ENCODE results near the gene NCDN. TPM values are rescaled to one million over a fixed set of nuclear protein-coding genes. Genes with fewer than 3 reads are reported as not detected.
"Not testable (repeated sequence)": the region's sequence is repeated elsewhere in the genome, so short reads cannot be mapped to it uniquely, and the experiment has no call there.

NCDN gene
- total RNA-seq, 6 experiments from 2014 or later: 43.4 to 63.2 (median 49.0) TPM

DNA sequence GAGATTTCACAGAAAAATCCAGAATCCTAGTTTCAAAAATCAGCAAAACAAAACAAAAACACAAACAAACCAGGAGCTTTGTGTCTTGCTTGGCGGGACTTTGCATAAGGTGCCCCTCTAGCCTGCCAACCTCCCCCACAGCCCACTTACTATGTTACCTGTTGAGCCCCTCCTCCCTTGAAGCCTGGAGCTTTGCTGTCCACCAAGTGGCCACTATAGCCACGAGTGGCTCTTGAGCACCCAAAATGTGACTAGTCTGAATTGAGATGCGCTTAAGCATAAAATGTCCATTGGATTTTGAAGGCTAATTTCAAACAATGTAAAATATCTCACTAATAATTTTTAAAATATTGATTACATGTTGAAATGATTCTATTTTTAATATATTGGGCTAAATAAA lies 27.7 kb downstream of the NCDN start:
- Mint-ChIP-seq H3K27me3 (ENCODE audit: insufficient read depth) (peaks cover 7% of the 10 kb centered on the region; the same call in 1 of the 2 replicates), H3K36me3 (ENCODE audit: low read depth) (no peaks in the 10 kb centered on the region), H3K27ac (no peak overlapping the region), H3K4me1 (ENCODE audit: low read depth) (no peaks in the 10 kb centered on the region), H3K9me3 (no peaks in the 10 kb centered on the region), H3K4me3 (no peak overlapping the region)
- no peak for TF ChIP-seq CTCF (IDR thresholded peaks at IDR 0.05)
- no peak for DNase-seq

GRCh38 chr1:35585805-35586204 lies 28.2 kb downstream of the NCDN start:
- not testable (repeated sequence) for H3K4me1 Mint-ChIP-seq (ENCODE audit: low read depth); H3K27me3 Mint-ChIP-seq (ENCODE audit: insufficient read depth); DNase-seq; H3K9me3 Mint-ChIP-seq; H3K36me3 Mint-ChIP-seq (ENCODE audit: low read depth); H3K27ac Mint-ChIP-seq; H3K4me3 Mint-ChIP-seq

DNA sequence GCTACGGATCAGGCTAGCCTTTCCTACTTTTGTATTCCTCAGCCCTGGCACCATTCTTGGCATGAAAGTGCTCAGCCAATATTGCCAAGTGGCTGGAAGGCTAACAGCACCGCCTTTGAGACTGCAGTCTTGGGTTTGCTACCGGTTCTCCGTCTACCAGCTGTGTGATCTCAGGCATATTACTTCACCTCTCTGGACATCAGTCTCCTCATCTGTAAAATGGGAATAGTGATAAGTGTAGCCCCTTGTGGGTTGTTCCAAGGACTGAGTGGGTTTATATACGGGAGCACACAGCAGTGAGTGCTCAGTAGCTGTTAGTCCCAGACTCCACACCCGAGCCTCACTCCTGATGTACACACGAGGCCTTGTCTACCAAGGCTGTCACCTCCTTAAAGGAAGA lies 29.2 kb downstream of the NCDN start:
- no peaks in the 10 kb centered on the region for H3K9me3 Mint-ChIP-seq
- H3K36me3 Mint-ChIP-seq (ENCODE audit: low read depth): no peaks in the 10 kb centered on the region
- H3K4me1 Mint-ChIP-seq (ENCODE audit: low read depth): no peaks in the 10 kb centered on the region
- H3K27ac Mint-ChIP-seq: no peak overlapping the region
- TF ChIP-seq CTCF (IDR thresholded peaks at IDR 0.05): no peak
- DNase-seq: no peak
- H3K4me3 Mint-ChIP-seq: no peak overlapping the region
- H3K27me3 Mint-ChIP-seq (ENCODE audit: insufficient read depth): peaks cover 7% of the 10 kb centered on the region; the same call in 1 of the 2 replicates

DNA sequence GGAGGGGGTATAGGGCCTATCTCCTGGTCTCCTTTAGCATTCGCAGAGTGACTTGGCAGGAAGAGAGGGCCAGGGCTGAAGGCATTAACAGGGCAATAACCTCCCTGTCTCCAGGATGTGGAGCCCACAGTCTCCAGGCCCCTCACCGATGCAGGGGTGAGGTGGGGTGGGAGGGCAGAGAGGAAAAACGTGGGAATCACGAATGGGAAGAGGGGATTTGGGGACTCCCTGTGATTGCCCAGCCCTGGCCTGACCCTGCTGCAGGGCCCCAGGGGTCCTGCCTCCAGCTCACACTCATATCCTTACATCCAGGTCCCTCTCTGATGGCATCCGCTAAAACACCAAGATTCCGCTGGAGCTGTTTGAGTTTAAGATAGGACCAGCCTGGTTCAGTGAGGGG lies 30.1 kb downstream of the NCDN start:
- H3K27ac Mint-ChIP-seq: no peak overlapping the region
- no peaks in the 10 kb centered on the region for H3K36me3 Mint-ChIP-seq (ENCODE audit: low read depth)
- no peaks in the 10 kb centered on the region for H3K4me1 Mint-ChIP-seq (ENCODE audit: low read depth)
- DNase-seq: no peak
- H3K9me3 Mint-ChIP-seq: no peaks in the 10 kb centered on the region
- no peak for TF ChIP-seq CTCF (IDR thresholded peaks at IDR 0.05)
- no peak overlapping the region for H3K4me3 Mint-ChIP-seq
- H3K27me3 Mint-ChIP-seq (ENCODE audit: insufficient read depth): peaks cover 7% of the 10 kb centered on the region; the same call in 1 of the 2 replicates

- H3K36me3 Mint-ChIP-seq (ENCODE audit: low read depth): no peaks in the 10 kb centered on the region
- no peak overlapping the region for H3K27ac Mint-ChIP-seq
- no peaks in the 10 kb centered on the region for H3K9me3 Mint-ChIP-seq
- no peak overlapping the region for H3K4me3 Mint-ChIP-seq
- no peak for TF ChIP-seq CTCF (IDR thresholded peaks at IDR 0.05)
- H3K27me3 Mint-ChIP-seq (ENCODE audit: insufficient read depth): peaks cover 4% of the 10 kb centered on the region; the same call in 1 of the 2 replicates
- H3K4me1 Mint-ChIP-seq (ENCODE audit: low read depth): no peaks in the 10 kb centered on the region
- no peak for DNase-seq
Observed at GRCh38 chr1:35588197-35588910, 30.8 kb downstream of the NCDN start.

DNA sequence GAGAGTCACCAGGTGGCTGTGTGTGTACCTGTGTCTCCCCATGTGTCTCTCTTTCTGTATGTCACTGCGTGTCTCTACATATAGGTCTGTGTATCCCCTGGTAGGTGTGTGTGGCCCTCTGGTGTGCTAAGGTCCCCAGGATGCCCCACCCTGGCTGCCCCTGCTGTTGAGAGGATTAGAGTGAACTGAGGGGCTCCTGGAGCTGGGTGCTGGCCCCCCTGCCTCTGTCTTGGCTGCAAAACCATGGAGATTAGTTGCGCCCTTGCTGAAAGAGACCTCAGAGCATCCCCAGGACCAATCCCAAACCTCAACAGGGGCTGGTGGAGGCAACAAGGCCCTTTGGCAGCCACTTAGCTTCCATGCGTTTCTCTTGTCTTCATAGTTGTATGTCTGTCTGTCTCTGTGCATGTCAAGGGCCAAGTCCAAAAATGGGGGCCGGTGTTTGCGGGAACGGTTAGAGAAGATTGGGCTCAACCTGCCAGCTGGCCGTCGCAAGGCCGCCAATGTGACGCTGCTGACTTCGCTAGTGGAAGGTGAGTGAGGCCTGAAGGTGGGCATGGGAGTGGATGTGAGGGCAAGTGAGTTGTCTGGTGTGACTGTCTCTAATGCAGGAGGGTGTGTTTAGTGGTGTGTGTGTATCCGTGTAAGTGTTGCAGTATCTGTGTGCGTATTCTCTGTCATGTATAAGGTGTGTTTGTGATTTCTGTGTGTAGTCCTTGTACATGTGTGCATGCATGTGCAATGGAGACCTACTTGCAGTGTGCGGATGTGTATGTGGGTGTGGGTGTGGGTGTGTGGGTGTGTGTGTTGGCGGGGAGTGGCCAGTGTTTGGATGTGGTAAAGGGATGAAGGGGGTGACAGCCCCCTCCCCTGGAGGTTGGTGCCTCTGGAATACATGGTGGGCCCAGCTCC lies 32.2 kb downstream of the NCDN start:
- Mint-ChIP-seq H3K27me3 (ENCODE audit: insufficient read depth) (peaks cover under 1% of the 10 kb centered on the region; the same call in 1 of the 2 replicates), H3K9me3 (no peaks in the 10 kb centered on the region), H3K4me1 (ENCODE audit: low read depth) (no peaks in the 10 kb centered on the region), H3K27ac (no peak overlapping the region), H3K36me3 (ENCODE audit: low read depth) (no peaks in the 10 kb centered on the region), H3K4me3 (no peak overlapping the region)
- no peak for TF ChIP-seq CTCF (IDR thresholded peaks at IDR 0.05)
- DNase-seq: no peak

All from HFFc6 (cell line).